Coronary artery (tissue), 2 donors: ENCODE results near the gene ZNF750.

Experiments
- DNase-seq: peaks from one replicate; pipeline ENCODE4 v3.0.0-alpha.2; 2017; ENCODE audit warnings: low spot score
- H3K27ac ChIP-seq, 2 donors: fragments of 200-600 bp; sonication (generic); one replicate each; pipeline ENCODE4 v1.5.1; 2016 to 2019
- H3K4me3 ChIP-seq: fragments of 200-600 bp; sonication (generic); 2 replicates; pipeline ENCODE4 v1.5.1; 2016; ENCODE audit warnings: mild to moderate bottlenecking, moderate library complexity
- CTCF ChIP-seq: fragments of 200-600 bp; sonication (generic); IDR thresholded peaks from one replicate; pipeline ENCODE4 v1.5.1; 2019; ENCODE audit warnings: antibody characterized with exemption

The ZNF750 gene

GRCh38 chr17:82838386-82839063, 1.3 kb downstream of the ZNF750 start:
- H3K4me3 ChIP-seq: no peak overlapping the region
- TF ChIP-seq CTCF: no peak
- DNase-seq: no peak
- no peak overlapping the region for H3K27ac ChIP-seq

DNA sequence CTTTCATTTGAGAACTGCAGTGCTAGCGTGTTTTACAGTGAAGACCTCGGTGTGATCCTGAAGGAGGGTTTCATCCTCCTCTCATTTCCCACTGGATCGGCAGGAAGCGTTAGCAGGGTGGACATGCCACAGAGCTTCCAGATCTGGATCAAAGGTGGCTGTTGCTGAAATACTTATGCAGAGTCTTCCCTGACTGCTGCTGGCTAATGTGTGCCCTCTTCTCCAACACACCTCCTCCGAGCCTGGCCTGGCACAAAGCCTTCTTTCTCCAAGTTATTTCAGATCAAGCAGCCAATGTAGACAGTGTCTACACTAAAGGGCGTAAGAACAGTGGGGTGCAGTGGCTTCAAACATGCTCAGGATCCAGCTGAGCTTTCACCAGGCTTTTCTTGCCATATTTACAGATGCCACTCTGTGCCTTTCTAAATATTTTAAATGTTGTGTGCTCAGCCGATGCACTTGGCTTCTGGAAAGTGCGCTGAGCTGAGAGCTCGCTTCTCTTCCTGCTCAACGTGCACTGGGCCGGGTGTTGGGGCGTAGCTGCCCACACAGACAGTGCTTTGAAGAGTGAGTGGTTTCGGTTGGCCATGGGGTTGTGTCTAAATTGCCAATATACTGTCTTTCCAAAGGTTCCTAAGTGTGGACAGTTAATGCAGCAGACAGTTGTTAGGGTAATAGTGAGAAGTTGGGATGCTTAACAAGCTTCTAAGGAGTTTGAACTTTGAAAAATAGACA, 2.1 kb downstream of the ZNF750 start:
- no peak for TF ChIP-seq CTCF
- H3K27ac ChIP-seq: peak overlapping the region in 1 of 2 donors; percentile 32
- no peak for DNase-seq
- no peak overlapping the region for H3K4me3 ChIP-seq

- H3K4me3 ChIP-seq: no peak overlapping the region
- DNase-seq: no peak
- TF ChIP-seq CTCF: no peak
- no peak overlapping the region for H3K27ac ChIP-seq
Measured at GRCh38 chr17:82836823-82837357, 2.9 kb downstream of the ZNF750 start.

DNA sequence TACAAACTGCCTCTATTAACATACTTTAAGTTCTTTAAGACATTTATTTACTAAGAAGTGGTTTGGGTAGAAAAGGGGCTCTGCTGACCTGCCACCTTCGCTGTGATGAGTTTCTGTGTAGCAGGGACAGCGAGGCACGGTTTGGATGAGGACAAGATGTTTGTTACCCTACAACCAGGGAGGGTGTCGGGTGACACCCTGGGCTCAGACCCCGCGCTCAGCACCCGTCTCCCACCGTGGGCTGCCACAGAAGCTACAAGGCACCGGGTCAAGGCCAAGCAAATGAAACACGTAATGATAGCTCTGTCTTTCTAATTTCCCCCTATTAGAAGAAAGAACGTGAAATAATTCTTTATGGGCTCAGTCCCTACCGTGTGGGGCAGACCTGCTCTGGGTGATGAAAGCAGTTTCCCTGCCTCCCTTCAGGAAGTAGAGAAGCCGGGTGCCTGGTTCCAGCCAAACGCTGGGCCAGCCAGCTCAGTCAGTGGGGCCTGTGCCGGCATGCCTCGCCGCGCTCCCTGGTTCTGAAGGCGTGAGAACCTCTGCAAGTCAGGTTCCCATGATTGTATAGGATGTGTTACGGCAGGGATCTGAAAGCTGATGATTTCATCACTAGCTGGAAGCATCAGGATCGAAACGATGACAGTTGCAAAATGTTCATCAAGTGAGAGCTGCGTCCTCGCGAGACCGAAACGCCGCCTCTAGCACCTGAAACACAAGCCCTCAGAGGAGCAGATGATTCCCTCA, 3.9 kb downstream of the ZNF750 start:
- H3K4me3 ChIP-seq: no peak overlapping the region
- H3K27ac ChIP-seq: no peak overlapping the region
- no peak for TF ChIP-seq CTCF
- DNase-seq: no peak

GRCh38 chr17:82835122-82835521, 4.7 kb downstream of the ZNF750 start:
- no peak for TF ChIP-seq CTCF
- Histone ChIP-seq H3K4me3 (no peak overlapping the region), H3K27ac (no peak overlapping the region)
- DNase-seq: no peak

DNA sequence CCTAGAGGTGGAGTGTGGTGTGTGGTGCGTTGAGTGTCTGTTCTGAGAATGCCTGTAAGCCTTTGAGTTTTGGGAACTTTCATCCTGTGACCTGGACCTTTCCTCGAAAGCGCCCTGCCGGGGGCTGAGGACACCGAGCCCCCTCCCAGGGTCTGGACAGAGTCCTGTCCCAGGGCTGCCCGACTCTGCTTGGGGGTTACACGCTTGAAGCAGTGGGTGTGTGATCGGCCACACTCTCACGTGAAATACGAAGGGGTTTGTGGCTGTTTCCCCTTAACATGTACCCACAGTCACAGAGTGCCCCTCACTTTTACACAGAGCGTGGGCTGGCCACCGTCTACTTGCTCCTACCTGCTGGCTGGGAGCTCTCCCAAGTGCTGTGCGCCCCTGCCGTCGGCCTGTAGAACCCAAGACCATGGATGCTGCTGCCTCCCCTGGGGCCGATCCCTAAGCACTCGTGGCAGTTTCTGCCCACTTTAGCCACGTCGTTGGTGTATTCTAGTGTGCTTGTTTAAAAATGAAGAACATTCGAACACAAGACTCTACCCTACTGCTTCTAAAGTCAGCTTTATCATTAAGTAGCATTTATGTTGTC, 6.8 kb downstream of the ZNF750 start:
- no peak for TF ChIP-seq CTCF
- DNase-seq: no peak
- no peak overlapping the region for H3K4me3 ChIP-seq
- no peak overlapping the region for H3K27ac ChIP-seq
